IMR-90 (cell line): ENCODE results near the gene FGR. TPM values are rescaled to one million over a fixed set of nuclear protein-coding genes. Genes with fewer than 3 reads are reported as not detected.

Source experiments
- ATAC-seq: fragments of 200-7000 bp; cut with Tn5 transposase; 2 replicates; pipeline ENCODE4 v1.9.1; 2020; ENCODE audit warnings: low read depth, mild to moderate bottlenecking, moderate library complexity
- BruUV-seq: library from RNA; stranded (reverse); fragments of 400-500 nt; replicated peaks from 2 replicates; lab custom pipeline; 2021; lab: Mats Ljungman, UMichigan
- CTCF ChIA-PET: fragments of 300-600 bp; formaldehyde crosslinking; extraction: SDS; loops from one replicate; lab custom pipeline; 2021; ENCODE audit warnings: antibody characterized with exemption; lab: Yijun Ruan, JAX
- POLR2A ChIA-PET: fragments of 300-600 bp; sonication (Branson Sonifier 250); formaldehyde crosslinking; loops from one replicate; lab custom pipeline; 2022; ENCODE audit warnings: antibody characterized with exemption; ENCODE audit not compliant: unreplicated experiment; lab: Charles Lee
- DNase-seq: peaks from one replicate; pipeline ENCODE4 v3.0.0; 2013
- H2AFZ ChIP-seq: replicated peaks from 2 replicates; pipeline ENCODE3; 2013; ENCODE audit warnings: low read length, mild to moderate bottlenecking; ENCODE audit not compliant: poor library complexity
- H2AK5ac ChIP-seq: 2 replicates; pipeline ENCODE4 v1.6.1; 2013; ENCODE audit warnings: low read depth, low read length, inconsistent platforms
- H2AK9ac ChIP-seq: replicated peaks from 2 replicates; pipeline ENCODE3; 2013; ENCODE audit warnings: mild to moderate bottlenecking, low read depth, low read length, moderate library complexity; ENCODE audit not compliant: poor library complexity
- H2BK120ac ChIP-seq: 2 replicates; pipeline ENCODE4 v1.6.1; 2013; ENCODE audit warnings: low read depth, low read length, inconsistent platforms
- H2BK15ac ChIP-seq: 3 replicates; pipeline ENCODE4 v1.6.1; 2013; ENCODE audit warnings: low read depth, low read length, inconsistent platforms
- H2BK20ac ChIP-seq: 2 replicates; pipeline ENCODE4 v1.6.1; 2013; ENCODE audit warnings: low read depth, mild to moderate bottlenecking, inconsistent platforms, low read length, moderate library complexity
- H2BK5ac ChIP-seq: 2 replicates; pipeline ENCODE4 v1.6.1; 2013; ENCODE audit warnings: mild to moderate bottlenecking, low read depth, low read length, inconsistent platforms; ENCODE audit not compliant: poor library complexity, severe bottlenecking
- H3K14ac ChIP-seq: replicated peaks from 2 replicates; pipeline ENCODE4 v1.6.1; 2013; ENCODE audit warnings: low read depth, low read length, inconsistent platforms
- H3K18ac ChIP-seq: 2 replicates; pipeline ENCODE4 v1.6.1; 2013; ENCODE audit warnings: low read depth, low read length, control low read depth
- H3K23ac ChIP-seq: 2 replicates; pipeline ENCODE4 v1.6.1; 2013; ENCODE audit warnings: low read depth, low read length, inconsistent platforms
- H3K27ac ChIP-seq: 2 replicates; pipeline ENCODE4 v1.5.1; 2013; ENCODE audit warnings: mild to moderate bottlenecking, control low read depth, low read length; ENCODE audit not compliant: insufficient read depth
- H3K27me3 ChIP-seq: 2 replicates; pipeline ENCODE4 v1.6.1; 2013; ENCODE audit warnings: low read length; ENCODE audit not compliant: control insufficient read depth, insufficient read depth
- H3K36me3 ChIP-seq: 2 replicates; pipeline ENCODE4 v1.6.1; 2013; ENCODE audit warnings: low read length, mixed read lengths; ENCODE audit not compliant: control insufficient read depth, insufficient read depth
- H3K4ac ChIP-seq: 2 replicates; pipeline ENCODE4 v1.6.1; 2013; ENCODE audit warnings: low read depth, low read length, inconsistent platforms
- H3K4me1 ChIP-seq: 2 replicates; pipeline ENCODE4 v1.6.1; 2013; ENCODE audit warnings: low read length, mixed read lengths; ENCODE audit not compliant: control insufficient read depth, insufficient read depth
- H3K4me2 ChIP-seq: 2 replicates; pipeline ENCODE4 v1.6.1; 2013; ENCODE audit warnings: low read depth, mild to moderate bottlenecking, control low read depth, low read length, moderate library complexity
- H3K4me3 ChIP-seq: 2 replicates; pipeline ENCODE4 v1.5.1; 2013; ENCODE audit warnings: low read depth, mild to moderate bottlenecking, control low read depth, low read length, moderate library complexity; ENCODE audit not compliant: insufficient read depth
- H3K56ac ChIP-seq: 2 replicates; pipeline ENCODE4 v1.6.1; 2013; ENCODE audit warnings: low read length, inconsistent platforms; ENCODE audit not compliant: insufficient read depth; ENCODE audit errors: extremely low read depth
- H3K79me1 ChIP-seq, 2 experiments: 2 replicates each; pipeline ENCODE4 v1.6.1; 2013; ENCODE audit warnings: low read length in 2 of 2, inconsistent platforms in 1 of 2, low read depth in 1 of 2
- H3K9ac ChIP-seq: 2 replicates; pipeline ENCODE4 v1.6.1; 2013; ENCODE audit warnings: low read depth, low read length, control low read depth
- H3K9me1 ChIP-seq: 2 replicates; pipeline ENCODE4 v1.6.1; 2013; ENCODE audit warnings: low read length, inconsistent platforms; ENCODE audit not compliant: insufficient read depth
- H3K9me3 ChIP-seq: 2 replicates; pipeline ENCODE4 v1.6.1; 2013; ENCODE audit warnings: low read length; ENCODE audit not compliant: control insufficient read depth, insufficient read depth
- H4K20me1 ChIP-seq: 2 replicates; pipeline ENCODE4 v1.6.1; 2013; ENCODE audit warnings: low read length, inconsistent platforms; ENCODE audit not compliant: insufficient read depth
- H4K5ac ChIP-seq: 2 replicates; pipeline ENCODE4 v1.6.1; 2013; ENCODE audit warnings: mild to moderate bottlenecking, low read depth, low read length, control low read depth
- H4K8ac ChIP-seq, 2 experiments: 2 replicates each; pipeline ENCODE4 v1.6.1; 2013; ENCODE audit warnings: low read depth in 2 of 2, low read length in 2 of 2, control low read depth in 1 of 2, inconsistent platforms in 1 of 2
- H4K91ac ChIP-seq: 2 replicates; pipeline ENCODE4 v1.6.1; 2013; ENCODE audit warnings: low read depth, low read length, inconsistent platforms; ENCODE audit not compliant: insufficient read depth
- BHLHE40 ChIP-seq: fragments of 150-350 bp; IDR thresholded peaks from 2 replicates; pipeline ENCODE4 v1.6.1; 2016; ENCODE audit warnings: mild to moderate bottlenecking, low read depth, low read length
- CEBPB ChIP-seq: IDR thresholded peaks from 2 replicates; pipeline ENCODE4 v1.6.1; 2012; ENCODE audit warnings: low read depth, low read length, improper control_type of control experiment
- CHD1 ChIP-seq: IDR thresholded peaks from 2 replicates; pipeline ENCODE4 v1.6.1; 2012; ENCODE audit warnings: low read depth, low read length, improper control_type of control experiment
- FOS ChIP-seq: fragments of 150-350 bp; IDR thresholded peaks from 2 replicates; pipeline ENCODE4 v1.6.1; 2016; ENCODE audit warnings: low read depth, low read length
- MAFK ChIP-seq: IDR thresholded peaks from 2 replicates; pipeline ENCODE4 v1.6.1; 2012; ENCODE audit warnings: low read depth, low read length, improper control_type of control experiment
- MAZ ChIP-seq: IDR thresholded peaks from 2 replicates; pipeline ENCODE4 v1.6.1; 2012; ENCODE audit warnings: low read depth, mild to moderate bottlenecking, low read length, improper control_type of control experiment, moderate library complexity, borderline replicate concordance
- NFE2L2 ChIP-seq: fragments of 150-350 bp; IDR thresholded peaks from 2 replicates; pipeline ENCODE4 v1.6.1; 2016; ENCODE audit warnings: low read depth, mild to moderate bottlenecking, low read length
- POLR2A ChIP-seq: IDR thresholded peaks from 2 replicates; pipeline ENCODE4 v1.6.1; 2012; ENCODE audit warnings: mild to moderate bottlenecking, low read depth, low read length
- RAD21 ChIP-seq: IDR thresholded peaks from 2 replicates; pipeline ENCODE4 v1.6.1; 2012; ENCODE audit warnings: low read length, improper control_type of control experiment
- RCOR1 ChIP-seq: IDR thresholded peaks from 2 replicates; pipeline ENCODE4 v1.6.1; 2012; ENCODE audit warnings: mild to moderate bottlenecking, low read length, improper control_type of control experiment; ENCODE audit not compliant: insufficient replicate concordance
- SMC3 ChIP-seq: fragments of 150-350 bp; IDR thresholded peaks from 2 replicates; pipeline ENCODE4 v1.6.1; 2016; ENCODE audit warnings: low read depth, mild to moderate bottlenecking, antibody characterized with exemption, low read length, moderate library complexity
- WGBS, 2 experiments: methylation state at CpG; one replicate each; pipeline versions ENCODE4 v1.1.5 to v1.1.7; 2013; ENCODE audit warnings: missing lambda C conversion rate in 2 of 2; ENCODE audit not compliant: insufficient read length in 1 of 2; ENCODE audit errors: extremely low coverage in 2 of 2; 5-methylcytosine and 5-hydroxymethylcytosine counted together
- dilution Hi-C: fragments of 300-500 bp; cut with HindIII; formaldehyde crosslinking; loops from one replicate; pipeline ENCODE4 v1.14.3; 2018; ENCODE audit warnings: low sequenced_read_pairs; ENCODE audit not compliant: unreplicated experiment
- in situ Hi-C: fragments of 300-500 bp; cut with MboI; formaldehyde crosslinking; loops from 3 replicates; pipeline ENCODE4 v1.14.3; 2019; ENCODE audit warnings: low sequenced_read_pairs, inconsistent platforms, mixed read lengths
- intact Hi-C: fragments of 100-400 bp; cut with micrococcal nuclease; formaldehyde crosslinking; loops from 2 replicates; pipeline ENCODE4 v1.10.0; 2022
- polyA plus RNA-seq, 3 experiments: library from polyadenylated mRNA; depleted of rRNA; stranded (reverse); fragments of >200 nt; gene quantifications; 2 replicates each; pipeline ENCODE4 v1.2.3, GENCODE V29; 2012; ENCODE audit warnings: low replicate concordance in 1 of 3
- total RNA-seq: library from RNA; depleted of rRNA; stranded (reverse); fragments of >200 nt; gene quantifications from 2 replicates; pipeline ENCODE4 v1.2.3, GENCODE V29; 2012
- TF ChIP-seq, protein P1 (sequence below): fragments of 150-350 bp; IDR thresholded peaks from 2 replicates; pipeline ENCODE4 v1.6.1; 2017; ENCODE audit warnings: mild to moderate bottlenecking, antibody characterized with exemption, low read length, low read depth
- TF ChIP-seq, protein P2 (sequence below): conservative IDR thresholded peaks from 2 replicates; pipeline ENCODE4 v1.5.1; 2012; ENCODE audit warnings: mild to moderate bottlenecking, low read depth, low read length, improper control_type of control experiment

FGR gene
- total and polyA plus RNA-seq, 2 of the 4 experiments (the other 2 are of a cell fraction) = not detected

- TF ChIP-seq MAZ (peak; percentile 47; the same call in 1 of the 2 replicates), MAFK (no peak), POLR2A (no peak), CEBPB (peak; percentile 80)
Measured at GRCh38 chr1:27588256-27589232, 46.4 kb downstream of the FGR start (continued).

DNA sequence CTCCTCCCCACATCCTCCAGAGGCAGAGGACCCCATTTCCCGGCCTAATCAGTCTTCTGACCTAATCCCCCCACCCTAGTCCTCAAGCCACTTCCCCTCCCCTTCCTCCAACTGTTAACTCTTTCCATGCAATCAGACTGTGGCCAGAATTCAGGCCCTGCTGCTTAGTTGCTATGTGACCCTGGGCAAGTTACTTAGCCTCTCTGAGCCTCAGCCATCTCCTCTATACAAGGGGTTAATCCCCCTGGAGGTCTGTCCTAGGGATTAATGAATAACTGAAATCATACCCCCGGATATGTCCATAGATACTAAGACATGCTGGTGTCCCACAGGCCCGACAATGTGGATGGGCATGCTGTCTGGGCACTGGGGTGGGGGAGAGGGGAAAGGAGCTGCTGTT, 49.3 kb downstream of the FGR start:
- Histone ChIP-seq H4K8ac (no peak overlapping the region), H4K91ac (no peak overlapping the region), H2BK20ac (no peak overlapping the region), H4K20me1 (peaks cover 70% of the 10 kb centered on the region), H3K27ac (no peak overlapping the region), H3K18ac (no peak overlapping the region), H2AK5ac (no peak overlapping the region), H3K9ac (no peak overlapping the region), H3K56ac (no peak overlapping the region), H3K9me3 (no peaks in the 10 kb centered on the region), H3K9me1 (peaks cover 40% of the 10 kb centered on the region), H3K36me3 (0 out of 2 replicates have a peak, but pooled peaks cover 1% of the 10 kb centered on the region), H2BK5ac (no peak overlapping the region), H2AK9ac (no peak overlapping the region), H3K14ac (no peak overlapping the region), H3K4ac (no peak overlapping the region), H2BK15ac (no peak overlapping the region), H2BK120ac (no peak overlapping the region), H3K79me1 (peaks cover 51 to 94% of the 10 kb centered on the region in 2 experiments), H3K23ac (no peak overlapping the region), H3K4me3 (no peak overlapping the region), H3K4me2 (no peak overlapping the region), H2AFZ (no peak overlapping the region), H3K27me3 (no peaks in the 10 kb centered on the region), H4K5ac (no peak overlapping the region), H3K4me1 (peaks cover 26% of the 10 kb centered on the region)
- DNase-seq = no peak
- in situ Hi-C loops (no loop called here), intact Hi-C loops (no loop called here), dilution Hi-C loops (no loop called here)
- ChIA-PET CTCF (no interaction called here), POLR2A (no interaction called here)
- BruUV-seq = no TSS peak
- WGBS, 2 experiments = 57% methylated on average over 1 of the region's 3 CpGs; no CpG with 5 or more reads in 1 of the 2 experiments
- no peak for ATAC-seq
- TF ChIP-seq CEBPB (no peak), CHD1 (no peak), RAD21 (no peak), BHLHE40 (no peak), SMC3 (no peak), NFE2L2 (no peak), RCOR1 (no peak), FOS (no peak)
- TF ChIP-seq, protein P1, sequence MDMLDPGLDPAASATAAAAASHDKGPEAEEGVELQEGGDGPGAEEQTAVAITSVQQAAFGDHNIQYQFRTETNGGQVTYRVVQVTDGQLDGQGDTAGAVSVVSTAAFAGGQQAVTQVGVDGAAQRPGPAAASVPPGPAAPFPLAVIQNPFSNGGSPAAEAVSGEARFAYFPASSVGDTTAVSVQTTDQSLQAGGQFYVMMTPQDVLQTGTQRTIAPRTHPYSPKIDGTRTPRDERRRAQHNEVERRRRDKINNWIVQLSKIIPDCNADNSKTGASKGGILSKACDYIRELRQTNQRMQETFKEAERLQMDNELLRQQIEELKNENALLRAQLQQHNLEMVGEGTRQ = no peak
- TF ChIP-seq, protein P2, sequence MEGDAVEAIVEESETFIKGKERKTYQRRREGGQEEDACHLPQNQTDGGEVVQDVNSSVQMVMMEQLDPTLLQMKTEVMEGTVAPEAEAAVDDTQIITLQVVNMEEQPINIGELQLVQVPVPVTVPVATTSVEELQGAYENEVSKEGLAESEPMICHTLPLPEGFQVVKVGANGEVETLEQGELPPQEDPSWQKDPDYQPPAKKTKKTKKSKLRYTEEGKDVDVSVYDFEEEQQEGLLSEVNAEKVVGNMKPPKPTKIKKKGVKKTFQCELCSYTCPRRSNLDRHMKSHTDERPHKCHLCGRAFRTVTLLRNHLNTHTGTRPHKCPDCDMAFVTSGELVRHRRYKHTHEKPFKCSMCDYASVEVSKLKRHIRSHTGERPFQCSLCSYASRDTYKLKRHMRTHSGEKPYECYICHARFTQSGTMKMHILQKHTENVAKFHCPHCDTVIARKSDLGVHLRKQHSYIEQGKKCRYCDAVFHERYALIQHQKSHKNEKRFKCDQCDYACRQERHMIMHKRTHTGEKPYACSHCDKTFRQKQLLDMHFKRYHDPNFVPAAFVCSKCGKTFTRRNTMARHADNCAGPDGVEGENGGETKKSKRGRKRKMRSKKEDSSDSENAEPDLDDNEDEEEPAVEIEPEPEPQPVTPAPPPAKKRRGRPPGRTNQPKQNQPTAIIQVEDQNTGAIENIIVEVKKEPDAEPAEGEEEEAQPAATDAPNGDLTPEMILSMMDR = no peak
